Caco-2 (cell line): ENCODE data around the gene NDUFS3. TPM values are rescaled to one million over a fixed set of nuclear protein-coding genes. Genes with fewer than 3 reads are reported as not detected.

Experiments used
- BruUV-seq: library from RNA; stranded (reverse); fragments of 400-500 nt; replicated peaks from 2 replicates; lab custom pipeline; 2021; lab: Mats Ljungman, UMichigan
- CTCF ChIA-PET: fragments of 300-600 bp; sonication (Branson Sonifier 250); formaldehyde crosslinking; loops from one replicate; lab custom pipeline; 2022; ENCODE audit warnings: antibody characterized with exemption; lab: Charles Lee
- POLR2A ChIA-PET: fragments of 300-600 bp; sonication (Branson Sonifier 250); formaldehyde crosslinking; loops from one replicate; lab custom pipeline; 2022; ENCODE audit warnings: antibody characterized with exemption; lab: Charles Lee
- DNase-seq, 2 experiments: peaks; one replicate each; pipeline versions ENCODE4 v3.0.0 to v3.0.0-alpha.2; 2020 to 2022
- H3K27me3 ChIP-seq: replicated peaks from 2 replicates; pipeline ENCODE4 v1.6.0; 2011; ENCODE audit warnings: low read length; ENCODE audit not compliant: control insufficient read depth, insufficient read depth
- H3K36me3 ChIP-seq: 2 replicates; pipeline ENCODE4 v1.5.1; 2011; ENCODE audit warnings: low read length; ENCODE audit not compliant: control insufficient read depth, insufficient read depth
- H3K4me1 ChIP-seq: fragments of 250-450 bp; sonication (Bioruptor Pico); 2 replicates; pipeline ENCODE4 v1.5.1; 2020; ENCODE audit warnings: mild to moderate bottlenecking
- H3K4me3 ChIP-seq: 2 replicates; pipeline ENCODE4 v1.5.1; 2011; ENCODE audit warnings: low read depth, mild to moderate bottlenecking, control low read depth, low read length
- H3K9me3 ChIP-seq: fragments of 250-450 bp; sonication (Bioruptor Pico); 2 replicates; pipeline ENCODE4 v1.5.1; 2020; ENCODE audit warnings: mild to moderate bottlenecking, moderate library complexity
- H3K27ac Mint-ChIP-seq: one replicate; pipeline ENCODE4 v1.8.0; 2022; ENCODE audit warnings: mixed read lengths; ENCODE audit not compliant: unreplicated experiment
- H3K27me3 Mint-ChIP-seq: one replicate; pipeline ENCODE4 v1.8.0; 2022; ENCODE audit warnings: mixed read lengths; ENCODE audit not compliant: insufficient read depth, unreplicated experiment
- H3K36me3 Mint-ChIP-seq: one replicate; pipeline ENCODE4 v1.8.0; 2022; ENCODE audit warnings: mild to moderate bottlenecking, mixed read lengths; ENCODE audit not compliant: insufficient read depth, unreplicated experiment
- H3K4me1 Mint-ChIP-seq: one replicate; pipeline ENCODE4 v1.8.0; 2022; ENCODE audit warnings: low read depth, mixed read lengths; ENCODE audit not compliant: unreplicated experiment
- H3K4me3 Mint-ChIP-seq: one replicate; pipeline ENCODE4 v1.8.0; 2022; ENCODE audit warnings: mild to moderate bottlenecking, moderate library complexity, mixed read lengths; ENCODE audit not compliant: unreplicated experiment
- H3K9me3 Mint-ChIP-seq: one replicate; pipeline ENCODE4 v1.8.0; 2022; ENCODE audit warnings: mixed read lengths; ENCODE audit not compliant: unreplicated experiment
- intact Hi-C: fragments of 100-400 bp; cut with micrococcal nuclease; formaldehyde crosslinking; loops from one replicate; pipeline ENCODE4 v1.10.0; 2022; ENCODE audit not compliant: unreplicated experiment
- total RNA-seq: library from RNA; stranded (reverse); gene quantifications from 2 replicates; pipeline ENCODE4 v1.2.3, GENCODE V29; 2022
- TF ChIP-seq, protein P1 (sequence below), 2 experiments: fragments of 200-600 bp in 1 of 2; IDR thresholded peaks; 1 replicate in 1 of 2; 2 replicates in 1 of 2; pipeline versions ENCODE4 v1.5.1 to v1.8.0; 2011 to 2022; ENCODE audit warnings: antibody characterized with exemption in 1 of 2, control low read depth in 1 of 2, inconsistent platforms in 1 of 2, low read depth in 1 of 2, low read length in 1 of 2, mild to moderate bottlenecking in 1 of 2, moderate library complexity in 1 of 2; ENCODE audit not compliant: insufficient read depth in 1 of 2, severe bottlenecking in 1 of 2, unreplicated experiment in 1 of 2

The NDUFS3 gene
- total RNA-seq, 1 experiment from 2014 or later, result 185 TPM

DNA sequence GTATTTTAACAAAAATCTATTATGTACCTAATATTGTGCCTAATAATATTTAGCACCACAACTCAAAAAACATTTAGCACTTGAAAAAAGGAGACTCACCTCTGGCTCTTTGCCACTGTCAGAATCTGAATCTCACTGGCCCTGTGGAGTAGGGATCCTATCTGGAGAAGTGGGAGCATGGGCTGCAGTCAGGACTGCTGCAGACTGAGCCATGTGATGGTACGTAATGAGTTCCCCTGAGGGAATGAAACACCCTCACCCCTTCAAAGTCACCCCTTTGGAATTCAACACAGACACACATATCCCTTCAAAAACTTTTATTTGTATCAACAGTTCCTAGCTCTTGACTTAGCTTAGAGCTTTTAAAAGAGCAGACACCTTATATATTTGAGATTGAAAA is 7.0 kb upstream of the NDUFS3 start:
- CTCF ChIA-PET, result no interaction called here
- POLR2A ChIA-PET, result interaction anchor here (0.6 kb wide), 1 partner anchor 110 kb away, joined by 3 read pairs; no protein-coding TSS in a partner anchor
- Mint-ChIP-seq H3K4me3 (no peak overlapping the region), H3K4me1 (no peaks in the 10 kb centered on the region), H3K27ac (no peak overlapping the region), H3K9me3 (no peaks in the 10 kb centered on the region), H3K36me3 (peaks cover 70% of the 10 kb centered on the region), H3K27me3 (no peaks in the 10 kb centered on the region)
- Histone ChIP-seq H3K4me1 (no peaks in the 10 kb centered on the region), H3K9me3 (no peaks in the 10 kb centered on the region), H3K36me3 (peaks cover 2% of the 10 kb centered on the region), H3K27me3 (no peaks in the 10 kb centered on the region), H3K4me3 (no peak overlapping the region)
- no peak for DNase-seq
- intact Hi-C loops, result no loop called here
- TF ChIP-seq, protein P1, sequence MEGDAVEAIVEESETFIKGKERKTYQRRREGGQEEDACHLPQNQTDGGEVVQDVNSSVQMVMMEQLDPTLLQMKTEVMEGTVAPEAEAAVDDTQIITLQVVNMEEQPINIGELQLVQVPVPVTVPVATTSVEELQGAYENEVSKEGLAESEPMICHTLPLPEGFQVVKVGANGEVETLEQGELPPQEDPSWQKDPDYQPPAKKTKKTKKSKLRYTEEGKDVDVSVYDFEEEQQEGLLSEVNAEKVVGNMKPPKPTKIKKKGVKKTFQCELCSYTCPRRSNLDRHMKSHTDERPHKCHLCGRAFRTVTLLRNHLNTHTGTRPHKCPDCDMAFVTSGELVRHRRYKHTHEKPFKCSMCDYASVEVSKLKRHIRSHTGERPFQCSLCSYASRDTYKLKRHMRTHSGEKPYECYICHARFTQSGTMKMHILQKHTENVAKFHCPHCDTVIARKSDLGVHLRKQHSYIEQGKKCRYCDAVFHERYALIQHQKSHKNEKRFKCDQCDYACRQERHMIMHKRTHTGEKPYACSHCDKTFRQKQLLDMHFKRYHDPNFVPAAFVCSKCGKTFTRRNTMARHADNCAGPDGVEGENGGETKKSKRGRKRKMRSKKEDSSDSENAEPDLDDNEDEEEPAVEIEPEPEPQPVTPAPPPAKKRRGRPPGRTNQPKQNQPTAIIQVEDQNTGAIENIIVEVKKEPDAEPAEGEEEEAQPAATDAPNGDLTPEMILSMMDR (IDR thresholded peaks at IDR 0.05; ENCODE audit: insufficient read depth in 1 of 2, low read depth in 1 of 2, low read length in 1 of 2, severe bottlenecking in 1 of 2, unreplicated experiment in 1 of 2), result no peak
- no TSS peak for BruUV-seq

DNA sequence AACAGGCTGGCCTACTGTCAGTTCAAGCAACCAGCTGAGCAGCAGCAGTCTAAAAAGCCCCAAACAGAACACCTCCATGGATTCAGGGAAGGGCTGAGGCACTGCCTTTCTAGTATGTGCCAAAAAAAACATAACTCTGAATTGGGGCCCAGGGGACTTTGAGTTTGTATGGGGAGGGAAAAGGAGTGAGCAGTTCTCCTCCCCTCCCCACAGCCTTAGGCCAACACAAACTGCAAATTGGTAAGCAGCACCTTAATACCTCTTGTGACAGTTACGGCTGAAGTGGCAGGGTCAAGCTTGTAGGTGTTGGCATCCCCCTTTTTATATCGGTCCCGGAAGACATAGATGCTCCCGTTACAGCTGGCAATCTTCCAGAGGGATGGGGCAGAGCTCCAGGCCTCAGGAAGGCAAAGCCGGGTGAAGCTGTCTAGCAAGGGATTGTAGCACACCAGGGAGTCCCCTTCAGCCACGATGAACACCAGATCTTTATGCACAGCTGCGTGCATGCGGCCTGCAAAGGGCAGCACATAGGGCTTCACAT is 6.1 kb upstream of the NDUFS3 start:
- Mint-ChIP-seq H3K4me1 (no peaks in the 10 kb centered on the region), H3K27me3 (no peaks in the 10 kb centered on the region), H3K36me3 (peaks cover 77% of the 10 kb centered on the region), H3K9me3 (no peaks in the 10 kb centered on the region), H3K4me3 (no peak overlapping the region), H3K27ac (no peak overlapping the region)
- no peaks in the 10 kb centered on the region for H3K9me3 ChIP-seq
- intact Hi-C loops, result no loop called here
- peaks cover 3% of the 10 kb centered on the region; the same call in 1 of the 2 replicates for H3K4me1 ChIP-seq
- no peaks in the 10 kb centered on the region for H3K27me3 ChIP-seq
- H3K4me3 ChIP-seq, result no peak overlapping the region
- ChIA-PET POLR2A (no interaction called here), CTCF (no interaction called here)
- TF ChIP-seq, protein P1 (IDR thresholded peaks at IDR 0.05; ENCODE audit: insufficient read depth in 1 of 2, low read depth in 1 of 2, low read length in 1 of 2, severe bottlenecking in 1 of 2, unreplicated experiment in 1 of 2), result no peak
- no peak for DNase-seq
- no TSS peak for BruUV-seq
- peaks cover 2% of the 10 kb centered on the region for H3K36me3 ChIP-seq

DNA sequence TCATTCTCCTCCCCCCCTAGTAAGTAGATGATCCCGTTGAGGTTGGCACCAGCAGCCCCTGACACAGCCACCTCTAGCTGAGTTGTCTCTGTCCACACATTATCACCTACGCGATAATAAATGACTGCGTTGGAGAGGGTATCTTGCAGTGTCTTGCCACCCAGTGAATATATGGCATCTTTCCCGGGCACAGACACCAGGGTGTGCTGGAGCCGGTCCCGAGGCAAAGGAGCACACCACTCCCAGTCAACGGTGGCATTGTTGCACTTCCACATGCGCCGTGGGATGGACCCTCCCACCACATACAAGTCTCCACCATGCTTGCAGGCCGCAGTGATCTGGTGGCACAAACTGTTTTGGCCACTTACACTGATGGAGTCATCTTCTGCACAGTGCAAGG is 5.6 kb upstream of the NDUFS3 start:
- Histone ChIP-seq H3K4me1 (peaks cover 5% of the 10 kb centered on the region; the same call in 1 of the 2 replicates), H3K4me3 (no peak overlapping the region), H3K9me3 (no peaks in the 10 kb centered on the region), H3K27me3 (no peaks in the 10 kb centered on the region), H3K36me3 (peaks cover 2% of the 10 kb centered on the region)
- H3K27me3 Mint-ChIP-seq, result no peaks in the 10 kb centered on the region
- H3K4me1 Mint-ChIP-seq, result no peaks in the 10 kb centered on the region
- ChIA-PET CTCF (no interaction called here), POLR2A (interaction anchor here (1.1 to 1.2 kb wide), 2 partner anchors 8 to 20 kb away, joined by 4 read pairs; partner anchors contain the start of genes CELF1 and PTPMT1)
- TF ChIP-seq, protein P1 (IDR thresholded peaks at IDR 0.05; ENCODE audit: insufficient read depth in 1 of 2, low read depth in 1 of 2, low read length in 1 of 2, severe bottlenecking in 1 of 2, unreplicated experiment in 1 of 2), result no peak
- H3K36me3 Mint-ChIP-seq, result peaks cover 77% of the 10 kb centered on the region
- intact Hi-C loops, result no loop called here
- H3K9me3 Mint-ChIP-seq, result no peaks in the 10 kb centered on the region
- H3K27ac Mint-ChIP-seq, result no peak overlapping the region
- no peak overlapping the region for H3K4me3 Mint-ChIP-seq
- no TSS peak for BruUV-seq
- no peak for DNase-seq
